ENCODE measurements around the gene PTMA. TPM values are rescaled to one million over a fixed set of nuclear protein-coding genes. Genes with fewer than 3 reads are reported as not detected.

The PTMA gene
- total and polyA plus RNA-seq, 2 experiments from 2014 or later = 737 to 750 TPM

- no peak overlapping the region for H3K4me3 ChIP-seq
- no peak for DNase-seq (ENCODE audit: low read depth in 1 of 2, low spot score in 1 of 2)
- TF ChIP-seq CTCF (IDR thresholded peaks at IDR 0.05; ENCODE audit: low read depth, low read length) = no peak
Measured at GRCh38 chr2:231722721-231723307, 14.5 kb downstream of the PTMA start.

GRCh38 chr2:231725476-231725875 is 17.2 kb downstream of the PTMA start:
- peak overlapping the region; percentile 45 for H3K27ac ChIP-seq
- TF ChIP-seq CTCF (IDR thresholded peaks at IDR 0.05; ENCODE audit: low read depth, low read length) = no peak
- DNase-seq (ENCODE audit: low read depth in 1 of 2, low spot score in 1 of 2) = no peak
- no peak overlapping the region for H3K4me3 ChIP-seq
- H3K9me3 ChIP-seq (ENCODE audit: low read depth) = no peaks in the 10 kb centered on the region
- H3K36me3 ChIP-seq = no peaks in the 10 kb centered on the region
- H3K4me1 ChIP-seq (ENCODE audit: low read depth) = peaks cover 10% of the 10 kb centered on the region
- H3K27me3 ChIP-seq = no peaks in the 10 kb centered on the region

More at GRCh38 chr2:231722721-231723307, 14.5 kb downstream of the PTMA start:
- no peak overlapping the region for H3K27ac ChIP-seq
- no peaks in the 10 kb centered on the region for H3K9me3 ChIP-seq (ENCODE audit: low read depth)
- no peaks in the 10 kb centered on the region for H3K36me3 ChIP-seq
- peaks cover 10% of the 10 kb centered on the region for H3K4me1 ChIP-seq (ENCODE audit: low read depth)
- no peaks in the 10 kb centered on the region for H3K27me3 ChIP-seq

- H3K4me1 ChIP-seq (ENCODE audit: low read depth) = peaks cover 10% of the 10 kb centered on the region
- H3K36me3 ChIP-seq = no peaks in the 10 kb centered on the region
- no peaks in the 10 kb centered on the region for H3K27me3 ChIP-seq
- no peak overlapping the region for H3K4me3 ChIP-seq
- DNase-seq (ENCODE audit: low read depth in 1 of 2, low spot score in 1 of 2) = no peak
- H3K9me3 ChIP-seq (ENCODE audit: low read depth) = no peaks in the 10 kb centered on the region
- peak overlapping the region; percentile 45 for H3K27ac ChIP-seq
- no peak for TF ChIP-seq CTCF (IDR thresholded peaks at IDR 0.05; ENCODE audit: low read depth, low read length)
Measured at GRCh38 chr2:231726276-231726675, 18.0 kb downstream of the PTMA start.

GRCh38 chr2:231727621-231728020 is 19.3 kb downstream of the PTMA start:
- TF ChIP-seq CTCF (IDR thresholded peaks at IDR 0.05; ENCODE audit: low read depth, low read length) = no peak
- no peak for DNase-seq (ENCODE audit: low read depth in 1 of 2, low spot score in 1 of 2)
- no peak overlapping the region for H3K27ac ChIP-seq
- peaks cover 10% of the 10 kb centered on the region for H3K4me1 ChIP-seq (ENCODE audit: low read depth)
- H3K36me3 ChIP-seq = no peaks in the 10 kb centered on the region
- no peaks in the 10 kb centered on the region for H3K9me3 ChIP-seq (ENCODE audit: low read depth)
- no peaks in the 10 kb centered on the region for H3K27me3 ChIP-seq
- H3K4me3 ChIP-seq = no peak overlapping the region

GRCh38 chr2:231732604-231733003 is 24.3 kb downstream of the PTMA start:
- DNase-seq (ENCODE audit: low read depth in 1 of 2, low spot score in 1 of 2) = no peak
- no peak overlapping the region for H3K27ac ChIP-seq
- no peaks in the 10 kb centered on the region for H3K27me3 ChIP-seq
- H3K4me1 ChIP-seq (ENCODE audit: low read depth) = no peaks in the 10 kb centered on the region
- TF ChIP-seq CTCF (IDR thresholded peaks at IDR 0.05; ENCODE audit: low read depth, low read length) = no peak
- H3K36me3 ChIP-seq = peaks cover 2% of the 10 kb centered on the region
- no peak overlapping the region for H3K4me3 ChIP-seq
- H3K9me3 ChIP-seq (ENCODE audit: low read depth) = no peaks in the 10 kb centered on the region
